ENCODE measurements around the gene MFSD1. TPM values are rescaled to one million over a fixed set of nuclear protein-coding genes. Genes with fewer than 3 reads are reported as not detected.

The MFSD1 gene
- total and polyA plus RNA-seq, 9 of the 15 experiments (the other 6 are each of a cell fraction or from before 2014, with no cell fraction given): 8.7 to 49.5 (median 28.6) TPM

DNA sequence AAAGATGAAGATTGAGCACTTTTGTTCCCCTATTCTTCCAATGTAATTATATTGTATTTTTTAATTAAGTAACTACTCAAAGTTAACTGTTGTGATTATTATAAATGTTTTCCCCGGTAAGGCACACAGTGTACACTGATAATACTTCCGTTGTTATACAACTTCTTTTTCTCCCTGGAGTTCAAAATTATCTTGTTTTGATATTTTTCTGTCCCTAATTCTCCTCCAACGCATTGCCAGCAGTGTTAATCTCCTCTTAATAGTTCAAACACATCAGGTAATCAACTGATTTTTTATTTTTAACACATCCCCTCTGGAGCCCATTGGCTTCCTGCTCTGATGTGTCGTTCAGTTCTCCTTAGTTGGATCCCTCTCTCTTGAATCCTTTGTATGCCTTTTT lies 32.3 kb upstream of the MFSD1 start:
- ChIA-PET POLR2A (interaction anchor here (0.6 to 1.5 kb wide), 4 partner anchors 10 to 67 kb away, joined by 3 to 4 read pairs (median 3); no protein-coding TSS in a partner anchor), CTCF (ENCODE audit: low intra/inter-chr PET ratio) (interaction anchor here (0.7 kb wide), 1 partner anchor 10 kb away, joined by 3 read pairs; no protein-coding TSS in a partner anchor)
- 18% methylated on average over 4 of the region's 4 CpGs for WGBS (ENCODE audit: insufficient coverage, low coverage, missing lambda C conversion rate)
- in situ Hi-C loops (cut with MboI): no loop called here
- H3K4me2 ChIP-seq (ENCODE audit: insufficient read depth, low read length): peak overlapping the region; percentile 30; the same call in 1 of the 2 replicates
- no peak for DNase-seq (ENCODE audit: extremely low read depth in 1 of 4, low spot score in 3 of 4)
- 0 out of 3 replicates have a peak overlapping the region, but pooled peaks have one; percentile 7 for H3K27ac ChIP-seq (ENCODE audit: extremely low read depth, low read depth, low read length)
- H4K20me1 ChIP-seq (replicated peaks; ENCODE audit: control insufficient read depth, insufficient read depth, low read length): no peaks in the 10 kb centered on the region
- H2AFZ ChIP-seq (ENCODE audit: low read depth, low read length): peak overlapping the region; percentile 66
- no peaks in the 10 kb centered on the region; the same call in 2 of the 3 replicates for H3K36me3 ChIP-seq (ENCODE audit: control insufficient read depth, insufficient read depth, low read length)
- FAIRE-seq: no peak
- H3K27me3 ChIP-seq (ENCODE audit: control insufficient read depth in 2 of 2, insufficient read depth in 2 of 2, low read length in 2 of 2): no peaks in the 10 kb centered on the region
- BruUV-seq (replicated peaks): no TSS peak
- no peak; the same call in 2 of the 3 replicates for ATAC-seq
- no peak overlapping the region for H3K4me3 ChIP-seq
- H3K4me1 ChIP-seq (replicated peaks in 1 of 2; ENCODE audit: control insufficient read depth in 2 of 2, insufficient read depth in 2 of 2, low read length in 2 of 2): peaks cover 13 to 52% of the 10 kb centered on the region in 2 experiments; a peak in 3 of 5 replicates
- H3K79me2 ChIP-seq (ENCODE audit: control insufficient read depth, insufficient read depth, low read length): no peaks in the 10 kb centered on the region
- H3K9me3 ChIP-seq (replicated peaks; ENCODE audit: control insufficient read depth, insufficient read depth, low read depth, low read length): no peaks in the 10 kb centered on the region
- intact Hi-C loops (cut with micrococcal nuclease): loop anchor here (2.0 kb wide), 1 partner anchor 27 kb away; no protein-coding TSS in a partner anchor
- no peaks in the 10 kb centered on the region for H3K9me1 ChIP-seq (ENCODE audit: control insufficient read depth, insufficient read depth, low read length)
- peak overlapping the region in 1 of 2 experiments; percentile 38; a peak in 2 of 4 replicates for H3K9ac ChIP-seq (ENCODE audit: insufficient read depth in 1 of 2, low read depth in 2 of 2, low read length in 2 of 2)
- TF ChIP-seq NRF1 (conservative IDR thresholded peaks at IDR 0.05 in 1 of 2, IDR thresholded peaks at IDR 0.05 in 1 of 2) (no peak), L3MBTL2 (IDR thresholded peaks at IDR 0.05) (no peak), ZNF655 (CRISPR knock-in tag; IDR thresholded peaks at IDR 0.05) (no peak), ARID4B (CRISPR knock-in tag; IDR thresholded peaks at IDR 0.05) (no peak), SP2 (IDR thresholded peaks at IDR 0.05; ENCODE audit: extremely low read depth, low read depth, low read length, poor library complexity, severe bottlenecking) (no peak), SAFB (IDR thresholded peaks at IDR 0.05; ENCODE audit: borderline replicate concordance, low read depth, low read length) (no peak), ZNF384 (IDR thresholded peaks at IDR 0.05; ENCODE audit: low read depth, low read length) (no peak), GMEB1 (CRISPR knock-in tag; IDR thresholded peaks at IDR 0.05) (no peak)
- TF ChIP-seq, protein P1, sequence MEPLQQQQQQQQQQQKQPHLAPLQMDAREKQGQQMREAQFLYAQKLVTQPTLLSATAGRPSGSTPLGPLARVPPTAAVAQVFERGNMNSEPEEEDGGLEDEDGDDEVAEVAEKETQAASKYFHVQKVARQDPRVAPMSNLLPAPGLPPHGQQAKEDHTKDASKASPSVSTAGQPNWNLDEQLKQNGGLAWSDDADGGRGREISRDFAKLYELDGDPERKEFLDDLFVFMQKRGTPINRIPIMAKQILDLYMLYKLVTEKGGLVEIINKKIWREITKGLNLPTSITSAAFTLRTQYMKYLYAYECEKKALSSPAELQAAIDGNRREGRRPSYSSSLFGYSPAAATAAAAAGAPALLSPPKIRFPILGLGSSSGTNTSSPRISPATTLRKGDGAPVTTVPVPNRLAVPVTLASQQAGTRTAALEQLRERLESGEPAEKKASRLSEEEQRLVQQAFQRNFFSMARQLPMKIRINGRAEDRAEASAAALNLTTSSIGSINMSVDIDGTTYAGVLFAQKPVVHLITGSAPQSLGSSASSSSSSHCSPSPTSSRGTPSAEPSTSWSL (CRISPR knock-in tag; IDR thresholded peaks at IDR 0.05; ENCODE audit: borderline replicate concordance): no peak

Measured in K562 (cell line).